D721Med (cell line): ENCODE data around the gene TCAF1.
"Not testable (repeated sequence)": the region's sequence is repeated elsewhere in the genome, so short reads cannot be mapped to it uniquely, and the experiment has no call there.

ENCODE experiments used
- DNase-seq: peaks from one replicate; pipeline ENCODE4 v3.0.0; 2011; ENCODE audit warnings: low spot score; ENCODE audit not compliant: insufficient read length
- FAIRE-seq: peaks from 2 replicates; lab custom pipeline; 2011; peaks lifted over from hg19 to GRCh38; lab: Jason Lieb, UNC
- TF ChIP-seq, protein P1 (sequence below): IDR thresholded peaks from 2 replicates; pipeline ENCODE4 v1.5.1; 2012; ENCODE audit warnings: mild to moderate bottlenecking, control low read depth; ENCODE audit not compliant: insufficient read depth; ENCODE audit errors: missing control alignments

Gene TCAF1

GRCh38 chr7:143878884-143879283 lies 23.1 kb downstream of the TCAF1 start:
- FAIRE-seq (no peak), DNase-seq (no peak)
- TF ChIP-seq, protein P1, sequence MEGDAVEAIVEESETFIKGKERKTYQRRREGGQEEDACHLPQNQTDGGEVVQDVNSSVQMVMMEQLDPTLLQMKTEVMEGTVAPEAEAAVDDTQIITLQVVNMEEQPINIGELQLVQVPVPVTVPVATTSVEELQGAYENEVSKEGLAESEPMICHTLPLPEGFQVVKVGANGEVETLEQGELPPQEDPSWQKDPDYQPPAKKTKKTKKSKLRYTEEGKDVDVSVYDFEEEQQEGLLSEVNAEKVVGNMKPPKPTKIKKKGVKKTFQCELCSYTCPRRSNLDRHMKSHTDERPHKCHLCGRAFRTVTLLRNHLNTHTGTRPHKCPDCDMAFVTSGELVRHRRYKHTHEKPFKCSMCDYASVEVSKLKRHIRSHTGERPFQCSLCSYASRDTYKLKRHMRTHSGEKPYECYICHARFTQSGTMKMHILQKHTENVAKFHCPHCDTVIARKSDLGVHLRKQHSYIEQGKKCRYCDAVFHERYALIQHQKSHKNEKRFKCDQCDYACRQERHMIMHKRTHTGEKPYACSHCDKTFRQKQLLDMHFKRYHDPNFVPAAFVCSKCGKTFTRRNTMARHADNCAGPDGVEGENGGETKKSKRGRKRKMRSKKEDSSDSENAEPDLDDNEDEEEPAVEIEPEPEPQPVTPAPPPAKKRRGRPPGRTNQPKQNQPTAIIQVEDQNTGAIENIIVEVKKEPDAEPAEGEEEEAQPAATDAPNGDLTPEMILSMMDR, result no peak

DNA sequence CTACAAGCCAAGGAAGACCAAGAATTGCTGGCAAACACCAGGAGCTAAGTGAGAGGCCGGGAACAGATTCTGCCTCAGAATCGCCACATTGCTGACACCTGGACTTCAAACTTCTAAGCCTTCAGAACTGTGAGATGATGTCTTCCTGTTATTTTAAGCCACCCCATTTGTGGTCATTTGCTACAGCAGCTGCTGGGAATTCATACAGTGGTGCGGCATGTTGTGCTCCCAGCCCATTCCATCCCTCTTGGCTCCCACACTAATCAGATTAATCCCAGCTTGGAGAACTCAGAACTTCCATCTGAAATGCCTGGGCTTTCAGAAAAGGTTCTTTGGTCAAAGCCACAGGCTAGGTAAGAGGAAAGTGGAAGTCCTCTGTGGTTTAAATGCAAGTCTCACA lies 24.9 kb downstream of the TCAF1 start:
- no peak for DNase-seq
- no peak for FAIRE-seq
- TF ChIP-seq, protein P1, result no peak

GRCh38 chr7:143876218-143876617 lies 25.8 kb downstream of the TCAF1 start:
- TF ChIP-seq, protein P1, result no peak
- FAIRE-seq (no peak), DNase-seq (no peak)

DNA sequence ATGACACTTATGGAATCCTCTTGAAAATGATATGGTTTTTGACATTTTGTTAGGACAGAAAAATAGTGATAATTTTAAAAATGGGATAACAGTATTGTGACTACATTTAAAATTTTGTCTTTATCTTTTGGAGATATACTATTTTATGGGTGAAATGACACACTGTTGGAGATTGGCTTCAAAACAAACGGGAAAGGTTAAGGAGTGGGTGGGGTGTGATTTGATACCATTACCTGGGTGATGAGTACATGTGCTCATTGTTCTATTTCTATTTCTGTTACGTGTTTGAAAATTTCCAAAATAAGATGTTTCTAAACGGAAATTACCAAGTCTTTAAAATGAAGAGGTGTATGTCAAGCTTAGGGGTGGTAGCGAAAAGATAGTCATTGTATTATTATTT lies 28.7 kb downstream of the TCAF1 start:
- FAIRE-seq, DNase-seq: not testable (repeated sequence)

DNA sequence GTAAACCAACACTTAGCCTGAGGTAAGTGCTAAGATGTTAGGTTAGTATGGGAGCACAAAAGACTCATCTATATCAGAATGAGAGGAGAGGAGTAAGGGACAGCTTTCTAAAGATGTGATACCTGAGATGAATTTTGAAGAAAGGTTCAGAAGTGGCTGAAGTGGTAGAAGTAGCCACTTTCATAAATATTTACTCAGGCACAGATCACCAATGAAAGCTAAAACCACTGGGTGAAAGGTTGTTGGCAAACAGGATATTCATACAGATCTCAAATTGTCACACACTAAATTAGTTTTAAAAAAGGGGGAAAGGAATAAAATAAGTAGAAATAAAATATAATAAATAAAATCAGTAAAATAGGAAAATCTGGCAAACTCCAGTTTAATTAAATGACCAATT lies 30.4 kb downstream of the TCAF1 start:
- FAIRE-seq, DNase-seq: not testable (repeated sequence)

DNA sequence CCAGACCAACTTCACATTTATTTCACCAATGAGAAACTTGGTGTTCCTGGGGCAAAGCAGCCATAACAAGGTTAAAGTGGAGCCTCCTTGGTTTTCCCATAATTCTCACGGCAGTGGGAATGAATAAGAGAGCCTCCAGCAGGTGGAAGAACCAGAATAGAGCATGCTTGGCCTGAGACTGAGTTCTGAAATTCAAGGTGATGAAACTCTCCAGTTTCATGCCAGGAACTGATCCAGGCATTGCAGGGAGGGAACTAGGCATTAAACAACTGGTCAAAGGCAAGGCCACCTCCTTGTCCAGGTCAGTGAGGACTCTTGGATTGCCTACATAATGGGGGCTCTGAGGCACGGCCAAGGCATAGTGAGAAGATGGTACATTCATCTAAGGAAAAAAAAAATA lies 44.0 kb downstream of the TCAF1 start:
- FAIRE-seq, DNase-seq: not testable (repeated sequence)

DNA sequence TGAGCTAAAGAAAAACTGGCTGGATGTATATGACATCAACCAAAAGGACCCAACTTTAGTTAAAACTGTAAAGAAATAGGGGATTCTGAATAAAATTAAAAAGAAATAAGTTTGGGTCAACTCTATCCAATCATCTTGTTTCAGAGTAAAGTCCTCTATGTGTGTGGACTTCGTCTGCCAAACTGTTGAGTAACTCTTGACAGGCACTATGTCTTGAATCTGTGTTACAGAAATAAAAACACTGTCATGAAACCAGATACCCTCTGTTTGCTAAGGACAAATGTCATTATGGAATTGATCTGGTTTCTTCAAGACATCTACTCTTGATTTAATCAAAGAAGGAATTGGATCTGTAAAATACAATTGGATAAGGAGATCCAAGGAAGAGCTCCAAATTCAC lies 46.5 kb downstream of the TCAF1 start:
- not testable (repeated sequence) for FAIRE-seq, DNase-seq

- TF ChIP-seq, protein P1, result no peak
- FAIRE-seq, result no peak
- DNase-seq, result no peak
These were observed 51.3 kb downstream of the TCAF1 start for GRCh38 chr7:143850682-143851081.

- DNase-seq, result no peak
- TF ChIP-seq, protein P1, result no peak
- FAIRE-seq, result no peak
These were observed 52.0 kb downstream of the TCAF1 start for GRCh38 chr7:143849785-143850479.
